ENCODE measurements around the gene SH3TC1. TPM values are rescaled to one million over a fixed set of nuclear protein-coding genes. Genes with fewer than 3 reads are reported as not detected.

SH3TC1 gene
- total and polyA plus RNA-seq, 10 of the 15 experiments (the other 5 are each of a cell fraction or from before 2014, with no cell fraction given), result 0.19 to 47.0 (median 18.4) TPM

DNA sequence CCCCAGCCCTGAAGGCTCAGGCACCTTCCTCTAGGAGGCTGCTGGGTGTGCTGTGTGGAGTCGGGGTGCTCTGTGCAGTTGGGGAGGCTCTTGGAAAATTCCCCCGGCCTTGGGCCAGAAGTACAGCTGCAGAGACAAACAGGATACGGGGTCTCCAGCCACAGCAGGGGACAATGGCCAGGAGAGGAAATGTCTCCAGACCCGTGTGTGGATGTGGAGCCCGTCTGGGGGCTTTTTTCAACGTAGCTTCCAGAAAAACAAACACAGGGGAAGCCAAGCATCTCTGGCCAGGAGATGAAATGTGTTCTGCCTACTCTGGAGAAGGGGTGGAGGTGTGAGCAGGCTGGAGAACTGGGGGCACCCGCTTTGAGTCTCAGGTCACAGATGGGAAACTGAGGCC is 3.7 kb upstream of the SH3TC1 start:
- Histone ChIP-seq H2AFZ (ENCODE audit: control insufficient read depth, low read depth, low read length) (no peak overlapping the region), H3K4me3 (no peak overlapping the region), H3K36me3 (ENCODE audit: control insufficient read depth in 2 of 2, insufficient read depth in 2 of 2, low read length in 1 of 2) (no peaks in the 10 kb centered on the region), H3K4me2 (ENCODE audit: control insufficient read depth, insufficient read depth) (no peak overlapping the region), H3K27me3 (replicated peaks in 1 of 2; ENCODE audit: control insufficient read depth in 2 of 2, insufficient read depth in 2 of 2, low read length in 1 of 2) (no peaks in the 10 kb centered on the region), H4K20me1 (ENCODE audit: control insufficient read depth, insufficient read depth) (no peaks in the 10 kb centered on the region), H3K27ac (ENCODE audit: control insufficient read depth, insufficient read depth) (no peak overlapping the region), H3K9me3 (replicated peaks; ENCODE audit: control insufficient read depth, insufficient read depth, low read length) (no peaks in the 10 kb centered on the region), H3K79me2 (ENCODE audit: control insufficient read depth, insufficient read depth, low read length) (peaks cover 13% of the 10 kb centered on the region), H3K9ac (ENCODE audit: control insufficient read depth, insufficient read depth, low read length) (no peak overlapping the region), H3K4me1 (ENCODE audit: control insufficient read depth, insufficient read depth, low read length) (peaks cover 31% of the 10 kb centered on the region)
- TF ChIP-seq ESRRA (IDR thresholded peaks at IDR 0.05; ENCODE audit: low read length) (no peak), NR2C1 (IDR thresholded peaks at IDR 0.05) (no peak), RAD21 (IDR thresholded peaks at IDR 0.05; ENCODE audit: insufficient read depth, low read depth, low read length) (no peak), SUZ12 (IDR thresholded peaks at IDR 0.05; ENCODE audit: unreplicated experiment) (no peak), RFX5 (IDR thresholded peaks at IDR 0.05; ENCODE audit: low read depth, low read length) (no peak), BRCA1 (IDR thresholded peaks at IDR 0.05; ENCODE audit: low read depth, low read length) (no peak), GABPA (IDR thresholded peaks at IDR 0.05; ENCODE audit: low read depth) (no peak), MYB (IDR thresholded peaks at IDR 0.05; ENCODE audit: borderline replicate concordance, low read depth, low read length) (no peak), CHD4 (IDR thresholded peaks at IDR 0.05) (no peak), STAT1 (conservative IDR thresholded peaks at IDR 0.05) (no peak), ZNF207 (IDR thresholded peaks at IDR 0.05; ENCODE audit: borderline replicate concordance) (no peak)
- TF ChIP-seq, protein P1, sequence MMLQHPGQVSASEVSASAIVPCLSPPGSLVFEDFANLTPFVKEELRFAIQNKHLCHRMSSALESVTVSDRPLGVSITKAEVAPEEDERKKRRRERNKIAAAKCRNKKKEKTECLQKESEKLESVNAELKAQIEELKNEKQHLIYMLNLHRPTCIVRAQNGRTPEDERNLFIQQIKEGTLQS (IDR thresholded peaks at IDR 0.05; ENCODE audit: borderline replicate concordance, extremely low read depth, low read depth, low read length), result no peak
- TF ChIP-seq, protein P2, sequence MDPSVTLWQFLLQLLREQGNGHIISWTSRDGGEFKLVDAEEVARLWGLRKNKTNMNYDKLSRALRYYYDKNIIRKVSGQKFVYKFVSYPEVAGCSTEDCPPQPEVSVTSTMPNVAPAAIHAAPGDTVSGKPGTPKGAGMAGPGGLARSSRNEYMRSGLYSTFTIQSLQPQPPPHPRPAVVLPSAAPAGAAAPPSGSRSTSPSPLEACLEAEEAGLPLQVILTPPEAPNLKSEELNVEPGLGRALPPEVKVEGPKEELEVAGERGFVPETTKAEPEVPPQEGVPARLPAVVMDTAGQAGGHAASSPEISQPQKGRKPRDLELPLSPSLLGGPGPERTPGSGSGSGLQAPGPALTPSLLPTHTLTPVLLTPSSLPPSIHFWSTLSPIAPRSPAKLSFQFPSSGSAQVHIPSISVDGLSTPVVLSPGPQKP (IDR thresholded peaks at IDR 0.05; ENCODE audit: low read depth, low read length), result no peak
- TF ChIP-seq, protein P3, sequence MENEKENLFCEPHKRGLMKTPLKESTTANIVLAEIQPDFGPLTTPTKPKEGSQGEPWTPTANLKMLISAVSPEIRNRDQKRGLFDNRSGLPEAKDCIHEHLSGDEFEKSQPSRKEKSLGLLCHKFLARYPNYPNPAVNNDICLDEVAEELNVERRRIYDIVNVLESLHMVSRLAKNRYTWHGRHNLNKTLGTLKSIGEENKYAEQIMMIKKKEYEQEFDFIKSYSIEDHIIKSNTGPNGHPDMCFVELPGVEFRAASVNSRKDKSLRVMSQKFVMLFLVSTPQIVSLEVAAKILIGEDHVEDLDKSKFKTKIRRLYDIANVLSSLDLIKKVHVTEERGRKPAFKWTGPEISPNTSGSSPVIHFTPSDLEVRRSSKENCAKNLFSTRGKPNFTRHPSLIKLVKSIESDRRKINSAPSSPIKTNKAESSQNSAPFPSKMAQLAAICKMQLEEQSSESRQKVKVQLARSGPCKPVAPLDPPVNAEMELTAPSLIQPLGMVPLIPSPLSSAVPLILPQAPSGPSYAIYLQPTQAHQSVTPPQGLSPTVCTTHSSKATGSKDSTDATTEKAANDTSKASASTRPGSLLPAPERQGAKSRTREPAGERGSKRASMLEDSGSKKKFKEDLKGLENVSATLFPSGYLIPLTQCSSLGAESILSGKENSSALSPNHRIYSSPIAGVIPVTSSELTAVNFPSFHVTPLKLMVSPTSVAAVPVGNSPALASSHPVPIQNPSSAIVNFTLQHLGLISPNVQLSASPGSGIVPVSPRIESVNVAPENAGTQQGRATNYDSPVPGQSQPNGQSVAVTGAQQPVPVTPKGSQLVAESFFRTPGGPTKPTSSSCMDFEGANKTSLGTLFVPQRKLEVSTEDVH (IDR thresholded peaks at IDR 0.05; ENCODE audit: low read depth, partially characterized antibody), result no peak
- TF ChIP-seq, protein P4, sequence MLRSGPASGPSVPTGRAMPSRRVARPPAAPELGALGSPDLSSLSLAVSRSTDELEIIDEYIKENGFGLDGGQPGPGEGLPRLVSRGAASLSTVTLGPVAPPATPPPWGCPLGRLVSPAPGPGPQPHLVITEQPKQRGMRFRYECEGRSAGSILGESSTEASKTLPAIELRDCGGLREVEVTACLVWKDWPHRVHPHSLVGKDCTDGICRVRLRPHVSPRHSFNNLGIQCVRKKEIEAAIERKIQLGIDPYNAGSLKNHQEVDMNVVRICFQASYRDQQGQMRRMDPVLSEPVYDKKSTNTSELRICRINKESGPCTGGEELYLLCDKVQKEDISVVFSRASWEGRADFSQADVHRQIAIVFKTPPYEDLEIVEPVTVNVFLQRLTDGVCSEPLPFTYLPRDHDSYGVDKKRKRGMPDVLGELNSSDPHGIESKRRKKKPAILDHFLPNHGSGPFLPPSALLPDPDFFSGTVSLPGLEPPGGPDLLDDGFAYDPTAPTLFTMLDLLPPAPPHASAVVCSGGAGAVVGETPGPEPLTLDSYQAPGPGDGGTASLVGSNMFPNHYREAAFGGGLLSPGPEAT (IDR thresholded peaks at IDR 0.05; ENCODE audit: low read depth), result no peak
- no TSS peak for BruUV-seq (replicated peaks)
- ChIA-PET CTCF (interaction anchor here (6.3 kb wide), 1 partner anchor 19 kb away, joined by 96 read pairs; no protein-coding TSS in a partner anchor), RAD21 (ENCODE audit: unreplicated experiment) (interaction anchor here (5.8 kb wide), 1 partner anchor 18 kb away, joined by 76 read pairs; no protein-coding TSS in a partner anchor), SMC1A (ENCODE audit: uncharacterized antibody, unreplicated experiment) (no interaction called here), POLR2A (no interaction called here)
- FAIRE-seq (no peak), DNase-seq (ENCODE audit: low read depth, low spot score) (no peak), ATAC-seq (no peak)
- intact Hi-C loops (cut with micrococcal nuclease; ENCODE audit: unreplicated experiment) (no loop called here), in situ Hi-C loops (cut with MboI) (no loop called here)
- 32% methylated on average over 7 of the region's 7 CpGs for WGBS (ENCODE audit: insufficient coverage, insufficient replicate concordance, low lambda C conversion rate, missing lambda C conversion rate)

Data from GM12878 (cell line).